ENCODE results near the gene LAMB3.

Gene LAMB3

GRCh38 chr1:209593747-209594146 lies 58.5 kb downstream of the LAMB3 start:
- H2AFZ ChIP-seq (ENCODE audit: low read depth, low read length, severe bottlenecking), result no peak overlapping the region
- no peaks in the 10 kb centered on the region for H3K79me2 ChIP-seq (ENCODE audit: insufficient read depth, low read length)
- no peaks in the 10 kb centered on the region for H3K9me3 ChIP-seq (ENCODE audit: insufficient read depth, low read length)
- H3K4me3 ChIP-seq (ENCODE audit: insufficient read depth, low read length, poor library complexity, severe bottlenecking), result no peak overlapping the region
- no peaks in the 10 kb centered on the region for H4K20me1 ChIP-seq (ENCODE audit: low read depth, low read length)
- no peaks in the 10 kb centered on the region for H3K36me3 ChIP-seq (ENCODE audit: low read length)
- H3K9ac ChIP-seq (ENCODE audit: low read length), result no peak overlapping the region
- no peaks in the 10 kb centered on the region for H3F3A ChIP-seq (ENCODE audit: insufficient read depth)
- H3K27me3 ChIP-seq (ENCODE audit: low read length), result no peaks in the 10 kb centered on the region
- TF ChIP-seq CTCF (IDR thresholded peaks at IDR 0.05; ENCODE audit: insufficient read depth, low read length, poor library complexity, severe bottlenecking) (no peak), EZH2phosphoT487 (conservative IDR thresholded peaks at IDR 0.05; ENCODE audit: low read length) (no peak)
- H3K9me2 ChIP-seq (replicated peaks; ENCODE audit: insufficient read depth, low read length), result no peaks in the 10 kb centered on the region
- H3K27ac ChIP-seq (ENCODE audit: low read depth, low read length), result no peak overlapping the region
- H3K4me2 ChIP-seq (ENCODE audit: low read depth, low read length, poor library complexity, severe bottlenecking), result no peak overlapping the region

- Histone ChIP-seq H3K79me2 (ENCODE audit: insufficient read depth, low read length) (no peaks in the 10 kb centered on the region), H3K9me2 (replicated peaks; ENCODE audit: insufficient read depth, low read length) (no peaks in the 10 kb centered on the region), H3F3A (ENCODE audit: insufficient read depth) (no peaks in the 10 kb centered on the region), H3K4me3 (ENCODE audit: insufficient read depth, low read length, poor library complexity, severe bottlenecking) (no peak overlapping the region), H3K4me2 (ENCODE audit: low read depth, low read length, poor library complexity, severe bottlenecking) (no peak overlapping the region), H4K20me1 (ENCODE audit: low read depth, low read length) (no peaks in the 10 kb centered on the region), H3K9me3 (ENCODE audit: insufficient read depth, low read length) (no peaks in the 10 kb centered on the region), H3K36me3 (ENCODE audit: low read length) (no peaks in the 10 kb centered on the region), H3K27me3 (ENCODE audit: low read length) (no peaks in the 10 kb centered on the region), H2AFZ (ENCODE audit: low read depth, low read length, severe bottlenecking) (no peak overlapping the region), H3K27ac (ENCODE audit: low read depth, low read length) (no peak overlapping the region), H3K9ac (ENCODE audit: low read length) (no peak overlapping the region)
- TF ChIP-seq EZH2phosphoT487 (conservative IDR thresholded peaks at IDR 0.05; ENCODE audit: low read length), result no peak
- no peak for TF ChIP-seq CTCF (IDR thresholded peaks at IDR 0.05; ENCODE audit: insufficient read depth, low read length, poor library complexity, severe bottlenecking)
These were observed 61.8 kb downstream of the LAMB3 start for GRCh38 chr1:209590405-209590804.

- Histone ChIP-seq H3K27ac (ENCODE audit: low read depth, low read length) (no peak overlapping the region), H3K36me3 (ENCODE audit: low read length) (no peaks in the 10 kb centered on the region), H3F3A (ENCODE audit: insufficient read depth) (no peaks in the 10 kb centered on the region), H4K20me1 (ENCODE audit: low read depth, low read length) (no peaks in the 10 kb centered on the region), H3K4me2 (ENCODE audit: low read depth, low read length, poor library complexity, severe bottlenecking) (no peak overlapping the region), H3K27me3 (ENCODE audit: low read length) (no peaks in the 10 kb centered on the region), H3K79me2 (ENCODE audit: insufficient read depth, low read length) (no peaks in the 10 kb centered on the region), H3K9ac (ENCODE audit: low read length) (no peak overlapping the region), H3K9me3 (ENCODE audit: insufficient read depth, low read length) (no peaks in the 10 kb centered on the region), H3K4me3 (ENCODE audit: insufficient read depth, low read length, poor library complexity, severe bottlenecking) (no peak overlapping the region), H3K9me2 (replicated peaks; ENCODE audit: insufficient read depth, low read length) (no peaks in the 10 kb centered on the region), H2AFZ (ENCODE audit: low read depth, low read length, severe bottlenecking) (no peak overlapping the region)
- no peak for TF ChIP-seq CTCF (IDR thresholded peaks at IDR 0.05; ENCODE audit: insufficient read depth, low read length, poor library complexity, severe bottlenecking)
- TF ChIP-seq EZH2phosphoT487 (conservative IDR thresholded peaks at IDR 0.05; ENCODE audit: low read length), result no peak
These were observed 62.4 kb downstream of the LAMB3 start for GRCh38 chr1:209589863-209590262.

Data from SU-DHL-6 (cell line).